K562 (cell line): ENCODE results near the gene RNF166. TPM values are rescaled to one million over a fixed set of nuclear protein-coding genes. Genes with fewer than 3 reads are reported as not detected.
A peak's percentile ranks its signal among the peaks of the same experiment; 100 is the strongest.

ENCODE experiments used
- ATAC-seq: fragments of 200-7000 bp; cut with Tn5 transposase; 3 replicates; pipeline ENCODE4 v1.9.1; 2020; ENCODE audit warnings: moderate library complexity
- BruUV-seq: library from RNA; stranded (reverse); fragments of 400-500 nt; replicated peaks from 2 replicates; lab custom pipeline; 2021; lab: Mats Ljungman, UMichigan
- CTCF ChIA-PET: fragments of 300-600 bp; formaldehyde crosslinking; extraction: SDS; loops from one replicate; lab custom pipeline; 2021; ENCODE audit warnings: low intra/inter-chr PET ratio; lab: Yijun Ruan, JAX
- POLR2A ChIA-PET: fragments of 300-600, 350-650 bp; sonication (Branson Sonifier 250); formaldehyde crosslinking; extraction: SDS; loops from one replicate; lab custom pipeline; 2021; ENCODE audit warnings: antibody characterized with exemption, inconsistent platforms; lab: Yijun Ruan, JAX
- DNase-seq, 4 experiments: peaks; one replicate each; pipeline versions ENCODE4 v3.0.0 to v3.0.0-alpha.2; 2011 to 2018; ENCODE audit warnings: low spot score in 3 of 4, mixed read lengths in 3 of 4; ENCODE audit errors: extremely low read depth in 1 of 4
- FAIRE-seq: peaks from 2 replicates; lab custom pipeline; 2011; peaks lifted over from hg19 to GRCh38; lab: Jason Lieb, UNC
- H2AFZ ChIP-seq: 2 replicates; pipeline ENCODE4 v1.6.0; 2011; ENCODE audit warnings: low read depth, low read length, control low read depth, inconsistent platforms
- H3K27ac ChIP-seq: fragments of 200-600 bp; 3 replicates; pipeline ENCODE4 v1.8.0; 2011; ENCODE audit warnings: low read depth, mild to moderate bottlenecking, control low read depth, inconsistent platforms, low read length, moderate library complexity, mixed read lengths; ENCODE audit errors: extremely low read depth
- H3K27me3 ChIP-seq, 2 experiments: fragments of 300-600 bp in 1 of 2; 2 replicates in 1 of 2; 3 replicates in 1 of 2; pipeline versions ENCODE4 v1.6.0 to v1.8.0; 2011; ENCODE audit warnings: inconsistent platforms in 2 of 2, low read length in 2 of 2, mild to moderate bottlenecking in 1 of 2, mixed read lengths in 1 of 2, moderate library complexity in 1 of 2; ENCODE audit not compliant: control insufficient read depth in 2 of 2, insufficient read depth in 2 of 2
- H3K36me3 ChIP-seq: fragments of 300-600 bp; 3 replicates; pipeline ENCODE4 v1.8.0; 2011; ENCODE audit warnings: mild to moderate bottlenecking, low read length, inconsistent platforms; ENCODE audit not compliant: control insufficient read depth, insufficient read depth
- H3K4me1 ChIP-seq, 2 experiments: fragments of 200-600 bp in 1 of 2; replicated peaks in 1 of 2; 2 replicates in 1 of 2; 3 replicates in 1 of 2; pipeline versions ENCODE4 v1.5.1 to v1.8.0; 2011; ENCODE audit warnings: inconsistent platforms in 2 of 2, low read length in 2 of 2, mild to moderate bottlenecking in 1 of 2, mixed read lengths in 1 of 2, moderate library complexity in 1 of 2; ENCODE audit not compliant: control insufficient read depth in 2 of 2, insufficient read depth in 2 of 2
- H3K4me2 ChIP-seq: 2 replicates; pipeline ENCODE4 v1.6.1; 2011; ENCODE audit warnings: low read length, control low read depth, inconsistent platforms, mixed read lengths; ENCODE audit not compliant: insufficient read depth
- H3K4me3 ChIP-seq: fragments of 200-600 bp; sonication (generic), shearing (Covaris generic); 2 replicates; pipeline ENCODE4 v1.5.1; 2016; ENCODE audit warnings: control low read depth, inconsistent platforms
- H3K79me2 ChIP-seq: fragments of 200-600 bp; 3 replicates; pipeline ENCODE4 v1.8.0; 2011; ENCODE audit warnings: low read length, inconsistent platforms; ENCODE audit not compliant: control insufficient read depth, insufficient read depth
- H3K9ac ChIP-seq, 2 experiments: 2 replicates each; pipeline versions ENCODE4 v1.6.0 to v1.6.1; 2011; ENCODE audit warnings: low read depth in 2 of 2, low read length in 2 of 2, control low read depth in 1 of 2, inconsistent platforms in 1 of 2, mild to moderate bottlenecking in 1 of 2, mixed read lengths in 1 of 2; ENCODE audit not compliant: insufficient read depth in 1 of 2
- H3K9me1 ChIP-seq: one replicate; pipeline ENCODE4 v1.6.0; 2011; ENCODE audit warnings: inconsistent platforms, mild to moderate bottlenecking, low read length, moderate library complexity; ENCODE audit not compliant: control insufficient read depth, insufficient read depth
- H3K9me3 ChIP-seq: replicated peaks from 2 replicates; pipeline ENCODE4 v1.5.1; 2011; ENCODE audit warnings: low read depth, low read length, inconsistent platforms; ENCODE audit not compliant: control insufficient read depth, insufficient read depth
- H4K20me1 ChIP-seq: replicated peaks from 2 replicates; pipeline ENCODE4 v1.6.1; 2011; ENCODE audit warnings: low read length, inconsistent platforms, mixed read lengths; ENCODE audit not compliant: control insufficient read depth, insufficient read depth
- POLR2G ChIP-seq: fragments of 200-400 bp; formaldehyde crosslinking; IDR thresholded peaks from 2 replicates; pipeline ENCODE4 v1.6.1; 2017; ENCODE audit warnings: low read depth, mild to moderate bottlenecking, antibody characterized with exemption, low read length, moderate library complexity
- SMAD2 ChIP-seq: fragments of 150-350 bp; IDR thresholded peaks from 2 replicates; pipeline ENCODE4 v1.6.1; 2014; ENCODE audit warnings: low read depth, mild to moderate bottlenecking, low read length
- ZBTB8A ChIP-seq: fragments of 450-650 bp; IDR thresholded peaks from 2 replicates; pipeline ENCODE4 v1.6.1; 2018; ENCODE audit warnings: mild to moderate bottlenecking, moderate library complexity; ENCODE audit not compliant: partially characterized antibody
- ZNF121 ChIP-seq: sonication (generic); formaldehyde crosslinking; conservative IDR thresholded peaks from 2 replicates; pipeline ENCODE4 v1.8.0; 2022; ENCODE audit warnings: missing genetic modification reagents
- WGBS: fragments of 100-300 bp; shearing (Covaris generic); methylation state at CpG from one replicate; pipeline ENCODE4 v1.1.6; 2016; ENCODE audit warnings: low coverage, mixed read lengths; ENCODE audit not compliant: insufficient coverage; ENCODE audit errors: missing lambda C conversion rate; 5-methylcytosine and 5-hydroxymethylcytosine counted together
- in situ Hi-C: fragments of 300-500 bp; cut with MboI; formaldehyde crosslinking; loops from 4 replicates; pipeline ENCODE4 v1.15.0; 2018; ENCODE audit warnings: inconsistent platforms, mixed read lengths
- intact Hi-C: fragments of 100-400 bp; cut with micrococcal nuclease; formaldehyde crosslinking; loops from 2 replicates; pipeline ENCODE4 v1.14.2; 2022
- polyA plus RNA-seq, 8 experiments: library from polyadenylated mRNA; depleted of rRNA in 4 of 8; stranded (reverse) in 5 of 8; unstranded in 3 of 8; fragments of >200 nt; fragmentation: Nextera tagmentation in 2 of 8; fragmentation: Illumina TruSeq in 1 of 8; extraction: Ambion mirVana in 2 of 8; extraction: Trizol in 1 of 8; gene quantifications; 2 replicates each; pipeline versions ENCODE4 v1.2.1 to v1.2.3, GENCODE V29; 2011 to 2014; ENCODE audit warnings: inconsistent platforms in 1 of 8, missing spikeins in 1 of 8
- total RNA-seq, 7 experiments: library from RNA; depleted of rRNA in 6 of 7; stranded (reverse); fragments of >200 nt in 6 of 7; fragmentation: Illumina TruSeq in 2 of 7; extraction: Trizol in 2 of 7; gene quantifications; 2 replicates each; pipeline versions ENCODE4 v1.2.1 to v1.2.3, GENCODE V29; 2011 to 2021; ENCODE audit warnings: low replicate concordance in 1 of 7

RNF166 gene
- total and polyA plus RNA-seq, 9 of the 15 experiments (the other 6 are each of a cell fraction or from before 2014, with no cell fraction given) = 0.56 to 60.3 (median 19.5) TPM

DNA sequence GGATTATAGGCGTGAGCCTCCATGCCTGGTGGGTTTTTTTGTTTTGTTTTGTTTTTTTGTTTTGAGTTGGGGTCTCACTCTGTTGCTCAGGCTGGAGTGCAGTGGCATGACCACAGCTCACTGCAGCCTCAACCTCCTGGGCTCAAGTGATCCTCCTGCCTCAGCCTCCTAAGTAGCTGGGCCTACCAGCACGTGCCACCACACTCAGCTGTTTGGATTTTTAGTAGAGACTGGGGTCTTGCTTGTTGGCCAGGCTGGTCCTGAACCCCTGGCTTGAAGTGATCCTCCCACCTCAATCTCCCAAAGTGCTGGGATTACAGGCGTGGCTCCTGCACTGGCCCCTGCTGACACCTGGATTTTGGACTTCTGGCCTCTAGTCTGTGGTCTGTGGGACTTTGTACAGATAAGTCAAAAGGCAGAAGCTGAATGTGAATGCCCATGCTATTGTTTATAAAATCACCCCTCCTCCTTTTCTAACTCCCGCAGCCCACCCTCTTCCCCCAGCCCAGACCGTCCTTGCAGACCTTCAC, 25.6 kb downstream of the RNF166 start:
- H3K4me2 ChIP-seq = no peak overlapping the region
- H3K4me1 ChIP-seq = peaks cover 3 to 50% of the 10 kb centered on the region in 2 experiments; a peak in 3 of 5 replicates
- no peak overlapping the region for H2AFZ ChIP-seq
- DNase-seq (no peak), ATAC-seq (no peak), FAIRE-seq (no peak)
- intact Hi-C loops = no loop called here
- ChIA-PET POLR2A (interaction anchor here (0.6 to 1.1 kb wide), 5 partner anchors 11 to 222 kb away, joined by 3 read pairs; no protein-coding TSS in a partner anchor), CTCF (no interaction called here)
- no peaks in the 10 kb centered on the region for H3K9me3 ChIP-seq
- in situ Hi-C loops = no loop called here
- H3K4me3 ChIP-seq = no peak overlapping the region
- TF ChIP-seq ZBTB8A (no peak), ZNF121 (peak; percentile 60)
- no peaks in the 10 kb centered on the region; the same call in 1 of the 2 replicates for H4K20me1 ChIP-seq
- H3K9me1 ChIP-seq = no peaks in the 10 kb centered on the region
- H3K9ac ChIP-seq = peak overlapping the region in 1 of 2 experiments; percentile 50; a peak in 2 of 4 replicates
- no TSS peak for BruUV-seq
- no peaks in the 10 kb centered on the region for H3K27me3 ChIP-seq
- no peak overlapping the region for H3K27ac ChIP-seq
- H3K36me3 ChIP-seq = no peaks in the 10 kb centered on the region
- H3K79me2 ChIP-seq = no peaks in the 10 kb centered on the region
- 80% methylated on average over 5 of the region's 5 CpGs for WGBS

DNA sequence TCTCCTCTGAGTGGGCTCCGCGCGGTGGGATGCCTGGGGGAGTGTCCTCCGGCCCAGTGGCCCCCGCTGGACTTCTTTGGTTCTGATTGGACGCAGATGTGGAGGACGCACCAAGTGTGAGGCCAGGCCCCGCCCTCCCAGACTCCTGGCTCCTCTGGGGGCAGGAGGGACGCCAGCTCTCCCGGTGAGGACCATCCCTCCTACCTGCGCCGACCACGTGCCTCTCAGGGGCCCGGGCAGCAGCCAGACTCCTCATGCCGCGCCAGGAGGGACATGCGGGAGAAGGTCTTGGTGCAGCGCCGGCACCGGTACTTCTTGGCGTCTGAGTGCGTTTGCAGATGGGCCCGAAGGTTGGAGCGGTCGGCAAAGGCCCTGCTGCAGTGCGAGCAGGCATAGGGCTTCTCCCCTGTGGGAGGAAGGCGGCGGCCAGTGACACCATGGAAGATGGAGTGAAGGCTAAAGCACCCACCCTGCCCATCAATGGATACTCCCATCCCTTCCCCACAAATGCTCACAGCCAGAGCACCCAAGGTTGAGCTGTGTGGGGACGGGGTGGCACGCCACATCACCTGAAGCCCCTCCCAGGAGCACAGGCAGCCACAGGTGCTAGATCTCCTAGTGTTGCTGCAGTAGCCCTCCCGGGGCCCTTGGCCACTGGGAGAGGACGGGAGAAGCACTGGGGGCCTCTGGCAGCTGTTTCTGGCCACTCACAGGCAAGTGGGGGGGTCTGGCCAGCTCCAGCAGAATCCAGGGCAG, 27.8 kb downstream of the RNF166 start:
- peak overlapping the region in 1 of 2 experiments; percentile 78; a peak in 2 of 4 replicates for H3K9ac ChIP-seq
- intact Hi-C loops = no loop called here

More for the DNA sequence above, 27.8 kb downstream of the RNF166 start:
- TF ChIP-seq SMAD2 (no peak), POLR2G (peak; percentile 70)
- ChIA-PET POLR2A (interaction anchor here (0.7 to 1.8 kb wide), 2 partner anchors 16 to 81 kb away, joined by 4 to 10 read pairs; partner anchors contain the start of gene MVD), CTCF (no interaction called here)
- H3K9me1 ChIP-seq = no peaks in the 10 kb centered on the region
- no peak overlapping the region for H3K4me2 ChIP-seq
- H3K79me2 ChIP-seq = no peaks in the 10 kb centered on the region
- WGBS = 78% methylated on average over 31 of the region's 32 CpGs
- H4K20me1 ChIP-seq = no peaks in the 10 kb centered on the region; the same call in 1 of the 2 replicates
- H3K4me1 ChIP-seq = peaks cover 0 to 40% of the 10 kb centered on the region in 2 experiments; a peak in 2 of 5 replicates
- H3K36me3 ChIP-seq = peaks cover 3% of the 10 kb centered on the region; the same call in 1 of the 3 replicates
- in situ Hi-C loops = no loop called here
- FAIRE-seq (no peak), DNase-seq (no peak), ATAC-seq (no peak)
- H3K27me3 ChIP-seq = no peaks in the 10 kb centered on the region
- no peaks in the 10 kb centered on the region for H3K9me3 ChIP-seq
- H3K4me3 ChIP-seq = no peak overlapping the region
- no peak overlapping the region for H3K27ac ChIP-seq
- H2AFZ ChIP-seq = no peak overlapping the region
- no TSS peak for BruUV-seq
